ENCODE results near the gene RHOH.

The RHOH gene

DNA sequence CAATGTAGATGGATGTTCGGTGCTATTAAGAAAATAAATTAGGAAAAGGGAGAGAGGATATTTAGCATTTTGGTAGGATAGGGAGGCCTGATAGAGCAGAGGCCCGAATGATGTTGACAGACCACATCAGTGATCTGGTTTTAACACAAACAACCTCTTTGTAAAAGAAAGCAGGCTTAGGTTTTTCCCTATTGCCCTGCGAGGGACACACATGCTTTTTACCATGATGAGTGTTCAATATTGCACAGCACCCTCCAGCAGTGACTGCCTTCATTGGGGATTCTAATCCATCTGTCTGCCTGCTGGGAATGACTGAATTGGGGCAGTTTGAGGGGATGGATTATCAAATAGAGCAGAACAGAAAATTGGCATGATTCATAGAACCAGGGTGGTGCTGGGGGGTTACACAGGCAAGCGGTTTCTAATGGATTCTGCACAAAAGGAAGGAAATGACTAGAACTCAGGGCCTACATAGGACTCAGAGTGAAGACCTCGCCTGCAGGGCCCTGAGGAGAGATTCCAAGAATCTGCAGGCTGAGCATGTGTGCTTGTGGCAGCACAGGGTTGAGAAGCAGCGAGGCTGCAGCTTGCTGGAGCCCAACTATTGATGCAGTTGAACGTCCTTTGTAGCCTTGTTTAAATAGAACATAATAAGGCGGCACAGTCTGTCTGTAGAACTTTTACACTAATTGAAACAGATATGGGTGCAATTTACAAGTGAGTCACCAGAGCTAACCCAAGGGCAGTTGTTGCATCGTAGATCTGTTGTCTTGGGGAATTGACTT is 58.0 kb downstream of the RHOH start:
- peak; percentile 87 for DNase-seq (ENCODE audit: low read depth)
- no peak overlapping the region for H3K4me3 ChIP-seq (ENCODE audit: control insufficient read depth, low read depth, low read length)
- TF ChIP-seq, protein P1, sequence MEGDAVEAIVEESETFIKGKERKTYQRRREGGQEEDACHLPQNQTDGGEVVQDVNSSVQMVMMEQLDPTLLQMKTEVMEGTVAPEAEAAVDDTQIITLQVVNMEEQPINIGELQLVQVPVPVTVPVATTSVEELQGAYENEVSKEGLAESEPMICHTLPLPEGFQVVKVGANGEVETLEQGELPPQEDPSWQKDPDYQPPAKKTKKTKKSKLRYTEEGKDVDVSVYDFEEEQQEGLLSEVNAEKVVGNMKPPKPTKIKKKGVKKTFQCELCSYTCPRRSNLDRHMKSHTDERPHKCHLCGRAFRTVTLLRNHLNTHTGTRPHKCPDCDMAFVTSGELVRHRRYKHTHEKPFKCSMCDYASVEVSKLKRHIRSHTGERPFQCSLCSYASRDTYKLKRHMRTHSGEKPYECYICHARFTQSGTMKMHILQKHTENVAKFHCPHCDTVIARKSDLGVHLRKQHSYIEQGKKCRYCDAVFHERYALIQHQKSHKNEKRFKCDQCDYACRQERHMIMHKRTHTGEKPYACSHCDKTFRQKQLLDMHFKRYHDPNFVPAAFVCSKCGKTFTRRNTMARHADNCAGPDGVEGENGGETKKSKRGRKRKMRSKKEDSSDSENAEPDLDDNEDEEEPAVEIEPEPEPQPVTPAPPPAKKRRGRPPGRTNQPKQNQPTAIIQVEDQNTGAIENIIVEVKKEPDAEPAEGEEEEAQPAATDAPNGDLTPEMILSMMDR (conservative IDR thresholded peaks at IDR 0.05; ENCODE audit: control insufficient read depth, insufficient read depth, low read depth, low read length): no peak

DNA sequence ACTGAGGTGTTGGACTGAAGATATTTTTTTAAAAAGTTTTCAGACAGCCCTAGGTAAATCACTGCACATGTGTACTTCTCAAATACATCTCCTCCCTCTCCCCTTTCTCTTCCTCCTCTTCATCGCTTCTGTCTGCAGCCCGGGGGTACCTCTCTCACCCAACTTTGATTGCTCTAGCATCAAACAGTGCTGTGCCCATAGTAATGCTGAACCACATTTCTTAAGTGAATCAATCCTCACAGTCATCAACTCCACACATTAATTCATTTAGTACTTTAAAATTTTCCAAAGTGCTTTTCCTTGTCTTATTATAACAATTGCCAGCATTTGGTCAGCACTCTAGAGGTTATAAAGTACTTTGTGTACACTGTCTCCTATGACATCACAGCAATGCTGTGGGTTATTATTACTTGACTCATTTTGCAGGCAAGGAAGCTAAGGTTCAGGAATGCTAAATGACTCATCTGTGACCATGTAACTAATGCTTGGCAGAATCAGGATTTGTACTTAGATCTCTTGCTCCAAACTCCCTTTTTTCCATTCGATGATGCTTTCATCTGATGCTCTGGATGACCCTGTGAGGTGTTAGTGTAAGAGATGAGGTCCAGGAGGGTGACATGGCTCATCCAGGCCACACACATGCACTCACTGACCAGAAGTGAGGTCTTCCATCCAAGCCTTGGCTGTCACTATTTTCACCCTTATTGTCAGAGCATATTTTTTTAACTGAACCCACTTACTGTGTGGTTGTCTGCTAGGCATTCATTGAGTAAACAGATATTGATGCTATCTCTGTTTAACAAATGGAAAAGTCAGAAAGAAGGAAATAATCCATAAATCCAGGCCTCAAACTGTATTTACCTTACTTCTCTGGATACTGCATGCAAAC is 58.8 kb downstream of the RHOH start:
- no peak overlapping the region for H3K4me3 ChIP-seq (ENCODE audit: control insufficient read depth, low read depth, low read length)
- peak; percentile 100 for DNase-seq (ENCODE audit: low read depth)
- TF ChIP-seq, protein P1 (conservative IDR thresholded peaks at IDR 0.05; ENCODE audit: control insufficient read depth, insufficient read depth, low read depth, low read length): no peak

DNA sequence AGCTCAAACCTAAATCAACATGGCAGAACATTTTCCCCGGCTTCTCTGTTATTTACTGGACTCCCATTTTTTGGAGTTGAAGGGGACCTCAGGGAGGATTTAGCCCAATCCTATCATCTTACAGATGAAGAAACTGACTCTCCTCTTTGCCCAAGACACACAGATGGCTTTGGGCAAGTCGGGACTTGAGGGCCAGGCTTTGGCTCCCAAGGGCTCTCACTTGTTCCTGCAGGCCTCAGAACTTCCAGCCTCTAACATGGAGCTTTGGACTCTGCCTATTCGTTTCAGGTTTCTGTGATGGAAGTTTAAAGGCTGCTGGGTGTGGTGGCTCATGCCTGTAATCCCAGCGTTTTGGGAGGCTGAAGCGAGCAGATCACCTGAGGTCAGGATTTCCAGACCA is 59.5 kb downstream of the RHOH start:
- H3K4me3 ChIP-seq (ENCODE audit: control insufficient read depth, low read depth, low read length): no peak overlapping the region
- no peak for DNase-seq (ENCODE audit: low read depth)
- TF ChIP-seq, protein P1 (conservative IDR thresholded peaks at IDR 0.05; ENCODE audit: control insufficient read depth, insufficient read depth, low read depth, low read length): no peak

DNA sequence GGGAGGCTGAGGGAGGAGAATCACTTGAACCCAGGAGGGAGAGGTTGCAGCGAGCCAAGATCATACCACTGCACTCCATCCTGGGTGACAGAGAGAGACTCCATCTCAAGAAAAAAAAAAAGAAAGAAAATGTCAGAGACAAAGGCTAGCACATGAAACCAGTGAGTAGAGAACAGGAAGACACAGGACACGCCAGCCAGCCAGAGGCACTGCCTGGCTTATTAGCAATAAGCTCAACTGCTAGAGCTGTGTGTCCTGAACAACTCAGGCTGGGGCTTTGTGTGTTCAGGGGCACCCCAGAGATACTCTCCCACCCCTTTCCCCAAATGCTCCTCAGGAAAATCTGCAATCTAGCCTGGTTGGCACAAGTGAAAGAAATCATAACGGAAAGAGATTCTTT is 60.0 kb downstream of the RHOH start:
- no peak overlapping the region for H3K4me3 ChIP-seq (ENCODE audit: control insufficient read depth, low read depth, low read length)
- DNase-seq (ENCODE audit: low read depth): no peak
- TF ChIP-seq, protein P1 (conservative IDR thresholded peaks at IDR 0.05; ENCODE audit: control insufficient read depth, insufficient read depth, low read depth, low read length): no peak

DNA sequence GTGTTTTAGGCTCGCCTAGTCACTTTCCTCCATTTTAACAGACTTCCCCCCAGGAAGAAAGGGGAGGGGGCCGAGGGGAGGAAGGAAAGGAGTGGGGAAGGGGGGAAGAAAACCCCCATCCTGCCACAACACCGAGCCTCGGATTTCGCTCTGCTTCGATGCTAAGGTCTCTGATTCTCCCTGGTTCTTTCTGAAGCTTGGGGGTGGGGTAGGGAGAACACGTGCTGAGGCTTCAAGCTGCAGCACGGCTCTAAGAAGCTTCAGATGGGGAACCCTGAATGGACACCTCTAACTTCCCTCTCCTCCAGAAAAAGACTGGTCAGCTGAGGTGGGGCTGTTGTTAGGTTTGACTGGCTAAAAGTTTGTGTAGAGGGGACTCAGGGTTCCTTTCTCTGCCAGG is 61.8 kb downstream of the RHOH start:
- TF ChIP-seq, protein P1 (conservative IDR thresholded peaks at IDR 0.05; ENCODE audit: control insufficient read depth, insufficient read depth, low read depth, low read length): no peak
- DNase-seq (ENCODE audit: low read depth): no peak
- no peak overlapping the region for H3K4me3 ChIP-seq (ENCODE audit: control insufficient read depth, low read depth, low read length)

DNA sequence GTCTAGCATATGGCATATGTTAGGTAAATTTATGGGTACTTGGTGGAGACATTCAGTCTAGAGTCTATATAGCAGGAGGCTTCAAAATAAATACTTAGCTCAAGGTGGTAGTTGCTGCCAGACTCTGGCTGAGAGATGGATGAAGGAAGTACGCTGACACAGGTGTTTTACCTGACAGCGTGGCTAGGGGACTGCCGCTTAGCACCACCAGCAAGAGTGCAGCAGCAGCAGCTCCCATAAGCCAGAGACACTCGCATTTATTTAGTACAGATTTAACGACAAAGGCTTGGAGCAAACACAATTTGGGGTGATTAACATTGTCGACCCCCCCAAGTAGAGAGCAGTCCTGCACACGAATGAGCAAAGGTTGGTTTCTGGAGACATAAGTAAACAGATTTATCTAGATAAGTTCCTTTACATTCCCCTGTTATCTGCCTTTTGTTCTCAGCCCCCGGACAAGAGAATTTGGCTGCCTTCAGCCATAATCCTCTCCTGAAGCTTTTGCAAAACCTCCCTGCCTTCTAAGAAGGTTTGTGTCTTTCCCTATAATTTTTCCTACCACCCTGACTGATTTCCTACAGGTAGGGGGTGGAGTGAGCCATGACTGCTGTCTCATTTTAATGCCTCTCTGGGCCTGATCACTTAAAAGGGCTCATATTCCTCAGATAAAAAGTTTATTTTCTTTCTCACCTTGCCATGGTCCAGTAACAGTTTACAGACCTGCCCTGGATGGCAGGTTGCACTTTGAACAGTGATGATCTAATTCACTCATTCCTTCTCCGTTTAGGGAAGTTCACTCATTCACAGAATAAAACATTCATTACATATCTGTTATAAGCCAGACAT is 64.6 kb downstream of the RHOH start:
- TF ChIP-seq, protein P1 (conservative IDR thresholded peaks at IDR 0.05; ENCODE audit: control insufficient read depth, insufficient read depth, low read depth, low read length): no peak
- DNase-seq (ENCODE audit: low read depth): no peak
- no peak overlapping the region for H3K4me3 ChIP-seq (ENCODE audit: control insufficient read depth, low read depth, low read length)
